PC-3 (cell line): ENCODE results near the gene SH3RF3. TPM values are rescaled to one million over a fixed set of nuclear protein-coding genes. Genes with fewer than 3 reads are reported as not detected.

ENCODE experiments used
- ATAC-seq: fragments of 200-7000 bp; cut with Tn5 transposase; 2 replicates; pipeline ENCODE4 v1.9.1; 2020; ENCODE audit warnings: mild to moderate bottlenecking, moderate library complexity
- BruUV-seq: library from RNA; stranded (reverse); fragments of 400-500 nt; replicated peaks from 2 replicates; lab custom pipeline; 2021; lab: Mats Ljungman, UMichigan
- CTCF ChIA-PET: fragments of 300-600 bp; sonication (Branson Sonifier 250); formaldehyde crosslinking; loops from one replicate; lab custom pipeline; 2022; ENCODE audit warnings: antibody characterized with exemption; lab: Charles Lee
- POLR2A ChIA-PET: fragments of 300-600 bp; sonication (Branson Sonifier 250); formaldehyde crosslinking; loops from one replicate; lab custom pipeline; 2022; ENCODE audit warnings: antibody characterized with exemption; ENCODE audit not compliant: unreplicated experiment; lab: Charles Lee
- DNase-seq: peaks from one replicate; pipeline ENCODE4 v3.0.0-alpha.2; 2015
- H2AFZ ChIP-seq: fragments of 300-600 bp; sonication (generic); 2 replicates; pipeline ENCODE4 v1.6.0; 2016; ENCODE audit warnings: antibody characterized with exemption, low read length
- H3F3A ChIP-seq: fragments of 300-600 bp; sonication (generic); one replicate; pipeline ENCODE4 v1.6.0; 2017; ENCODE audit warnings: antibody characterized with exemption, low read length, control low read depth, mild to moderate bottlenecking; ENCODE audit not compliant: unreplicated experiment
- H3K27ac ChIP-seq: fragments of 300-600 bp; sonication (generic); 2 replicates; pipeline ENCODE4 v1.5.1; 2016; ENCODE audit warnings: mild to moderate bottlenecking, low read length
- H3K27me3 ChIP-seq: fragments of 300-600 bp; sonication (generic); 2 replicates; pipeline ENCODE4 v1.6.1; 2016; ENCODE audit warnings: low read length, mixed read lengths
- H3K36me3 ChIP-seq: fragments of 300-600 bp; sonication (generic); 2 replicates; pipeline ENCODE4 v1.6.1; 2016; ENCODE audit warnings: low read depth, mixed run types, low read length, mixed read lengths
- H3K4me1 ChIP-seq: fragments of 300-600 bp; sonication (generic); 2 replicates; pipeline ENCODE4 v1.5.1; 2016; ENCODE audit warnings: low read length; ENCODE audit not compliant: insufficient read depth
- H3K4me2 ChIP-seq: fragments of 300-600 bp; sonication (generic); 2 replicates; pipeline ENCODE4 v1.6.0; 2016; ENCODE audit warnings: low read length
- H3K4me3 ChIP-seq: fragments of 300-600 bp; sonication (generic); 2 replicates; pipeline ENCODE4 v1.5.1; 2016; ENCODE audit warnings: mild to moderate bottlenecking, low read length, mixed read lengths
- H3K79me2 ChIP-seq: fragments of 300-600 bp; sonication (generic); 2 replicates; pipeline ENCODE4 v1.6.1; 2017; ENCODE audit warnings: low read length, mixed read lengths
- H3K9ac ChIP-seq: fragments of 300-600 bp; sonication (generic); 2 replicates; pipeline ENCODE4 v1.6.0; 2016; ENCODE audit warnings: mild to moderate bottlenecking, low read length
- H3K9me2 ChIP-seq: fragments of 300-600 bp; sonication (generic); replicated peaks from 2 replicates; pipeline ENCODE4 v1.6.1; 2016; ENCODE audit warnings: mixed run types, low read length, mixed read lengths
- H3K9me3 ChIP-seq: fragments of 300-600 bp; sonication (generic); 2 replicates; pipeline ENCODE4 v1.6.1; 2016; ENCODE audit warnings: low read length, mixed read lengths
- H4K20me1 ChIP-seq: fragments of 300-600 bp; sonication (generic); 2 replicates; pipeline ENCODE4 v1.6.1; 2016; ENCODE audit warnings: low read length, mixed read lengths
- EZH2 ChIP-seq: fragments of 300-600 bp; sonication (generic); IDR thresholded peaks from one replicate; pipeline ENCODE4 v1.6.1; 2017; ENCODE audit warnings: antibody characterized with exemption, mild to moderate bottlenecking, low read length; ENCODE audit not compliant: unreplicated experiment
- EZH2phosphoT487 ChIP-seq: fragments of 300-600 bp; sonication (generic); IDR thresholded peaks from 2 replicates; pipeline ENCODE4 v1.6.1; 2018; ENCODE audit warnings: mild to moderate bottlenecking, antibody characterized with exemption, low read length, borderline replicate concordance
- intact Hi-C: fragments of 100-400 bp; cut with micrococcal nuclease; formaldehyde crosslinking; loops from 2 replicates; pipeline ENCODE4 v1.9.0; 2023
- total RNA-seq: library from RNA; depleted of rRNA; stranded (reverse); fragments of >200 nt; gene quantifications from 2 replicates; pipeline ENCODE4 v1.2.3, GENCODE V29; 2014
- TF ChIP-seq, protein P1 (sequence below): fragments of 300-600 bp; sonication (generic); conservative IDR thresholded peaks from 2 replicates; pipeline ENCODE4 v1.5.1; 2017; ENCODE audit warnings: antibody characterized with exemption, low read depth, mild to moderate bottlenecking, low read length

Gene SH3RF3
- total RNA-seq, 1 experiment from 2014 or later = 11.7 TPM

DNA sequence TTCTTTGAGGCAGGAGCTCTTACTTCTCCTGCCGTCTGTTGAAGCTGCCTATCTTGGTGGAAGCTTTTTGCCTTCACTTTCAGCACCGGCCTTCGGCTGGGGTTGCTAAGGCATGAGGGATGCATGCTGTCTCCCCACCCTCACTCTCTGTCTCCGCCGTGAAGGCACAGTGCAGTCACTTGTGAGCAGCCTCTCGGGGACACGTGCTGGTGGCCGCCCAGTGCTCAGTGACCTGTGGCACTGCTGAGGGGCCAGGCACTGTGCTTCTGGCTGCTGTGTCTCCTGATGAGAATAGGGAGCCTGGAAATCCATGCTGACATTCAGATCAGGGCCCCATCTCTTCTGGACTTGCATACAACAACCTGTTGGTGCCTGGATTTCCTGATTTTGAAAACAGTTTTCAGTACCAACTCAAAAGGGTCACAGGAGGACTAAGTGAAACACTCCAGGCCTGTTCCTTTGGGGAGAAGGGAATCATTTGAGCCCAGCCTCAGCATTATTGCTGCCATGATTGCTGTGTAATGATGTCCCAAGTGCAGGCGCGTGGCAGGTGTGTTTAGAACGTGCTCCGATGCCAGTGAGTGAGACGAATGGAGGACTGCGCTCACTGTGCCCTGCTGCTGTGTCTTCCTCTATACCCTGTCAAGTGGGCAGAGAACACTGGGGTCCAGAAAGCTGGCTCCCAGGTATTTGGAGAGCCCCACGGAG, 266.6 kb downstream of the SH3RF3 start:
- H4K20me1 ChIP-seq = no peaks in the 10 kb centered on the region
- no peak overlapping the region for H2AFZ ChIP-seq
- no peak overlapping the region for H3K27ac ChIP-seq
- CTCF ChIA-PET = no interaction called here
- H3K9me3 ChIP-seq = no peaks in the 10 kb centered on the region
- BruUV-seq = no TSS peak
- TF ChIP-seq EZH2 (no peak), EZH2phosphoT487 (no peak)
- TF ChIP-seq, protein P1, sequence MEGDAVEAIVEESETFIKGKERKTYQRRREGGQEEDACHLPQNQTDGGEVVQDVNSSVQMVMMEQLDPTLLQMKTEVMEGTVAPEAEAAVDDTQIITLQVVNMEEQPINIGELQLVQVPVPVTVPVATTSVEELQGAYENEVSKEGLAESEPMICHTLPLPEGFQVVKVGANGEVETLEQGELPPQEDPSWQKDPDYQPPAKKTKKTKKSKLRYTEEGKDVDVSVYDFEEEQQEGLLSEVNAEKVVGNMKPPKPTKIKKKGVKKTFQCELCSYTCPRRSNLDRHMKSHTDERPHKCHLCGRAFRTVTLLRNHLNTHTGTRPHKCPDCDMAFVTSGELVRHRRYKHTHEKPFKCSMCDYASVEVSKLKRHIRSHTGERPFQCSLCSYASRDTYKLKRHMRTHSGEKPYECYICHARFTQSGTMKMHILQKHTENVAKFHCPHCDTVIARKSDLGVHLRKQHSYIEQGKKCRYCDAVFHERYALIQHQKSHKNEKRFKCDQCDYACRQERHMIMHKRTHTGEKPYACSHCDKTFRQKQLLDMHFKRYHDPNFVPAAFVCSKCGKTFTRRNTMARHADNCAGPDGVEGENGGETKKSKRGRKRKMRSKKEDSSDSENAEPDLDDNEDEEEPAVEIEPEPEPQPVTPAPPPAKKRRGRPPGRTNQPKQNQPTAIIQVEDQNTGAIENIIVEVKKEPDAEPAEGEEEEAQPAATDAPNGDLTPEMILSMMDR = no peak
- no peaks in the 10 kb centered on the region for H3K79me2 ChIP-seq
- no peaks in the 10 kb centered on the region for H3K36me3 ChIP-seq
- no peaks in the 10 kb centered on the region for H3K27me3 ChIP-seq
- H3K9me2 ChIP-seq = no peaks in the 10 kb centered on the region
- intact Hi-C loops = loop anchor here (1.0 kb wide), 2 partner anchors 66 to 267 kb away; no protein-coding TSS in a partner anchor
- H3K9ac ChIP-seq = no peak overlapping the region
- no peak overlapping the region for H3K4me3 ChIP-seq
- H3K4me1 ChIP-seq = peaks cover 3% of the 10 kb centered on the region; the same call in 1 of the 2 replicates
- no peaks in the 10 kb centered on the region for H3F3A ChIP-seq
- ATAC-seq = no peak
- DNase-seq = no peak
- H3K4me2 ChIP-seq = no peak overlapping the region
- POLR2A ChIA-PET = no interaction called here

DNA sequence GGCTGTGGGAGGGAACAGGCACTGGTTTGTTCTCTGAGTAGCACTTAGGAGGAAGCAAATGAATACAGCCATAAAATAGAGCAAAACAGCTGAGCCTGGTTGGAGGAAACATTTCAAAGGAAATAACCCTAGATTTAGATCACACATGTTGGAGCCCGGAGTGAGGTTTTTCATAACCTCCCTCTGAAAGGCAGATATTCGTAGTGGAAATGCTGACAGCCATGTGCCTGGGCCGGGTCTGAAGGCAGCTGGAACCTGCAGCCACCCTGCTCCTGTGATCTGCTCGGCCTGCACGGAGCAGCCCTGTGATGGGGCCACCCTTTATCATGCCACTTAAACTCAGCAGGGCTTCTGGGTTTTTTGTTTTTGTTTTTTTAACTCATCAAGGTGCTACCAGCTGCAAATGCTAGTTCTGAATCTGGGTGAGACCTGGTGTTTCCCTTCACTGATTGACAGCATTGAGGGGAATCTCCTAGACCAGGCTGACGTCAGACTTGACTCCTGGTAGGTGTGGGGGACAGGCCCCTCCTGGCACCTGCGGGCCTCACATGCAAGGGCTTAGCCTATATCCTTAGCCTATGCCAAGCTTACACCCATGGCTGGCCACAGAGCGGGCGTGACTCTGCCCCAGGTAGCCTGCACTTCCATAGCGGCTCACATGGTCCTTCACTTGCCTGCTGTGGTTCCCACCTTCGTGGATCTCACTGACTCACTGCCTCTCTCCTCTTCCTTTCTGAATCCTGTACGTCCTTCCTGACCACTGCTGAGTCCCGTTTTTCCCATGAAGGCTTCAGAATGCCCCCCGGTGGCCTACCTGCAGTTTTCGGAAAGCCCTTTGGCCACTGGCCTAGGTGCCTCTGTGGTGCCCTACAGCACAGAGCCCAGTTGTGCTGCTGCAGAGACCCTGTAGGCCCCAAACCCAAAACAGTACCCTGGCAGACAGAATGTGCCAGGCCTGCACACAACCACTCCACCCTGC, 267.5 kb downstream of the SH3RF3 start:
- peak; percentile 77 for ATAC-seq
- TF ChIP-seq EZH2 (no peak), EZH2phosphoT487 (no peak)
- TF ChIP-seq, protein P1 = peak; percentile 54
- Histone ChIP-seq H2AFZ (no peak overlapping the region), H3K9me3 (no peaks in the 10 kb centered on the region), H3K36me3 (no peaks in the 10 kb centered on the region), H3K79me2 (no peaks in the 10 kb centered on the region), H3K4me2 (no peak overlapping the region), H3K27me3 (no peaks in the 10 kb centered on the region), H4K20me1 (no peaks in the 10 kb centered on the region), H3K9me2 (no peaks in the 10 kb centered on the region), H3K27ac (no peak overlapping the region), H3K9ac (no peak overlapping the region), H3F3A (no peaks in the 10 kb centered on the region), H3K4me1 (peaks cover 3% of the 10 kb centered on the region; the same call in 1 of the 2 replicates), H3K4me3 (no peak overlapping the region)
- POLR2A ChIA-PET = interaction anchor here (0.7 kb wide), 1 partner anchor 261 kb away, joined by 6 read pairs; no protein-coding TSS in a partner anchor
- intact Hi-C loops = loop anchor here (1.0 kb wide), 2 partner anchors 67 to 268 kb away; no protein-coding TSS in a partner anchor
- peak; percentile 55 for DNase-seq
- no TSS peak for BruUV-seq
- CTCF ChIA-PET = no interaction called here
